HG03354 (cell line): ENCODE measurements around the gene TSR3.

Experiments
- ATAC-seq: cut with Tn5 transposase; IDR thresholded peaks from one replicate; pipeline ENCODE4 v1.9.1; 2021; ENCODE audit warnings: mild to moderate bottlenecking; ENCODE audit not compliant: unreplicated experiment, poor library complexity, severe bottlenecking

The TSR3 gene

DNA sequence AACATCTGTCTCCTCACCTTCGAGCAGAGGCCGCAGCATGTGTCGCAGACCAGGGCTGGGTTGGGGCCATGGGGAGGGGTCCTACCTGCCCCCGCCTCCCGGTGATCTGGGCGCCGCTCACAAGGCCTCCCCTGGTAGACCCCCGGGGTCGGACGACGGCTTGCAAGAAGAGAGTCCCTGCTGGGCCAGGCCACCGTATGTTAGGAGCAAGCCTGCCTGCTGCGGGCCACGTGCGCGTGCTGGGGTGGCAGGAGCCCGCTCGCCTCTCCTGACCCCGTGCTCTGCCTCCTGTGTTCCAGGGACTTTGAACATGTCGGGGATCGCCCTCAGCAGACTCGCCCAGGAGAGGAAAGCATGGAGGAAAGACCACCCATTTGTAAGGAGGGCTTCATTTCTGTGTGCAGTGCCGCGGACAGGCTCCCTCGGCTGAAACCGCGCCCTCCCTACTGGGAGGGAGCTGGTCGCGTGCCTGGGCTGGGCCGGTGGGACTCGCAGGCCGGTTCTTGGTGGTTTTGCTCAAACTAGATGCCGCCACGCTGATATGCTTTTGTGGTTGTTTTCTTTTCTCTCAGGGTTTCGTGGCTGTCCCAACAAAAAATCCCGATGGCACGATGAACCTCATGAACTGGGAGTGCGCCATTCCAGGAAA lies 37.8 kb downstream of the TSR3 start:
- ATAC-seq = no peak

DNA sequence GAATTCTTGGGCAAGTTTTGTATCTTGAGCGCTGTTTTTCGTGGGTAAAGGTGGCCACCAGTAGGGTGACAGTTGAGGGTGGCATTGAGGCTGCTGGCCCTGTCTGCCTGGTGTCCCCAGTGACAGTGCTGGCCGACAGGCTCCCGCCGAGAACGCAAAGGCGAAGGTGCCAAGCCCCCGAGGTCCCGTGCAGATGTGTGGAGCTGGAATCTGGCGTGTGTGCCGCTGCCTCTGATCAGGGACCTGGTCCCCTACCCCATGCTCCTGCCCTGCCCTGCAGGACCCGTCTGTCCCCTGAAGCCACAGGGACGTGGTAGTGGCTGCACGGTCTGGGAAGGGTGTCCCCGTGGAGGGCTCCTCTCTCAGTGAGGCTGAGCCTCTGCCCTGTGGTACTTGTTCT lies 38.8 kb downstream of the TSR3 start:
- no peak for ATAC-seq

DNA sequence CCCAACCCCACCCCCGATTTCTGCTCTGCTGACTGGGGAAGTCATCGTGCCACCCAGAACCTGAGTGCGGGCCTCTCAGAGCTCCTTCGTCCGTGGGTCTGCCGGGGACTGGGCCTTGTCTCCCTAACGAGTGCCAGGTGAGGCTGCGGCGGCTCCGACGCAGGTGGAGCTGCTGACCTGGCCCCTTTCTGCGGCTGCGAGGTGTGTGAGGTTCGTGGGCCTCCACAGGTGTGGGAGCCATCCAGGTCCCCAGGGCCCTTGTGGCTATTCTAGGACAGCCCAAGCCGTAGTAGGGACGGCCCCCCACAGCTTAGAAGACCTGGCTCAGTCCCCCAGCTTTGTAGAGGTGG lies 39.2 kb downstream of the TSR3 start:
- ATAC-seq = no peak

DNA sequence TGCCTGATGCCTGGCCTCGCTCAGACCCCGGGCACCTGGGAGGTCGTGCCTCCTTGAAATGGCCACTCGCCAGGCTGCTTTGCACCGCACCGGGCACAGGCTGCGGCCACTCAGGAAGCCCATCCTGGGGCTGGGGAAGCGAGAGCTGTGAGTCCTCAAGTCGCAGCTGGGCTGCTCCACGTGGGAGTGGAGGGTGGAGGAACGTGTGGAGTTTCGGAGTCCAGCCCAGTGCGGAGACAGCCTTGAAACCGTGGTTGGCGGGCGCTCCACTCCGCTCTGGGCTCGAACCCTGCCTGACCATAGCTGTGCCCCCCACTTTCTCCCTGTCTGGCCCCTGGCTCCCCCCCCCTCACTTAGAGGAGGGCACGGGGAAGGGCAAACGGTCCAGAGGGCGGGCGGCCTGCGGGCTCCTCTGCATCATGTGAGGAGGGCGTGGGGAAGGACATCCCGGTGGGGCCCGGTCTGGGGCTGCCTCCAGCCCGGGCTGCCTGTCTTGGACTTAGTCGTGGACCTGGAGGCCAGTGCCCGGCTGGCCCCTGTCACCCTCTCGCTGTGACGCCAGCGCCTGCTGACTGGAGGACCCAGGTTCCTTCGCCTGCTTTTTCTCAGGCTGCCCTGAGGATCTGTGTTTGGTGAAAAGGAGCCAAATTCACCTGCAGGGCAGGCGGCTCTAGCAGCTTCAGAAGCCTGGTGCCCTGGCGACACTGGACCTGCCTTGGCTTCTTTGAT lies 39.8 kb downstream of the TSR3 start:
- no peak for ATAC-seq

GRCh38 chr16:1311212-1311737 lies 40.4 kb downstream of the TSR3 start:
- no peak for ATAC-seq

- ATAC-seq = no peak
These were observed 40.9 kb downstream of the TSR3 start for GRCh38 chr16:1310832-1311200.

DNA sequence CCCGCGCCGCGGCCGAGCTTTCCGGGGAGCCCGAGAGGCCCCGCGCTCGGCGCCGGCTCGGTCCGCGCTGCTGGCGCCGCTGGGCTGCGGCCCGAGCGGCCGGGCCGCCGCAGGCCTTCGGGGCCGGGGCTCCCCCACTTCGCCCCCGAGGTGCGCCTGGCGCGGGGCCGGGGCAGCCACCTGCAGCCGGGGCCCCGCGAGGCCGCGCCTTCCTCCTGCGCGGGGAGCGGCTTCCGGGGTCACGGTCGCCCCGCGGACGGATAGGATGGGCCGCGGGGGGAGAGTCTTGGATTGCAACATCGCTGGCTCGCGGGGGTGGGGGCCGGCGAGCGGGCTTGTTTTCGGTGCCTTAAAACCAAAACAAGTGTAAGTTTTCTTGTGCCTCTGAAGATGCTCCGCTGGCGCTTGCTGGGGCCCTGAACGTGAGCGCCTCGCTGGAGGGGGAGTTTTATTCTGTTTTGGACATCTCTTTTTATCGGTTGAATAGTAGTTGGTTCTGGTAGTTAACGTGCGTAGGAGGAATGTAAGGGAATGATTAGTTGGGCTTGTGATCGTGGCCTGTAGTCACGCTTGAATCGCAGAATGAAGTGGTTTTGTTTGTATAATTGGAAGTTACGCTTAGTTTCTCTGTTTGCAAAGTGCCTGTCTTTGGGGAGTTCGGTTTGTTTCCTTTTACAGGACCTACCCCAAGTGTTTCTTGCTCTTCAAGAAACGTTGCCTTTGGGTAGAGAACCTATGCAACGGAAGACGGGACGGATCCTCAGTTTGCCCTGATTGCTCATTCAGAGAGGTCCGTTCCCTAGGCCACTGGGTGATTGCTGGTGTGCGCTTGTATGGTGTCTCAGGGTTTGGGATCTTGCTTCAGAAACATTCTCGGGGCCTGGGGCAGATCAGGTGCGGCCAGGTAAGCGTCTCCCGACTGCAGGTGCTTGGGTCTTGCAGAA lies 41.5 kb downstream of the TSR3 start:
- peak; percentile 15 for ATAC-seq

- peak; percentile 69 for ATAC-seq
These were observed 42.4 kb downstream of the TSR3 start, which contains the start of gene UBE2I for GRCh38 chr16:1308977-1309885. Gene UBE2I (plus strand): TSS chr16:1309636. CDS start chr16:1314031, 4,395 bp downstream.

- peak; percentile 24 for ATAC-seq
These were observed 43.4 kb downstream of the TSR3 start for GRCh38 chr16:1308036-1308976.

DNA sequence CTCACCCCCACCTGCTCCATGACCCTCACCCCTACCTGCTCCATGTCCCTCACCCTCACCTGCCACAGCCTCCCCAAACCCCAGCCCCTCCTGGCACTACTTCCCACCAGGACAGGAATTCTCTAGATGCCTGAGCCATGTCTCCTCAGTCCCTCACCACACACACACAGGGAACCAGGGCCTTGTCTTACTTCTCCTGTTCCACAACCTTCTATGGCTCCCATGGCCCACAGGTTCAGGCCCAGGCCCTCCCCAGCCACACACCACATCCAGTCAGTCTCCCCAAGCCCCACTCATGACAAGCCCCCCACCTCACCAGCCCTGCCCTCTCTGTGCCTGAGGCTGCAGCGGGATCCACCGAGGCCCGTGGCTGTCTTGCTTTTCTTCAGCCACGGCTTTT lies 45.3 kb downstream of the TSR3 start:
- no peak for ATAC-seq

- no peak for ATAC-seq
These were observed 45.9 kb downstream of the TSR3 start for GRCh38 chr16:1305823-1306222.

- no peak for ATAC-seq
These were observed 50.1 kb downstream of the TSR3 start for GRCh38 chr16:1301562-1301961.

DNA sequence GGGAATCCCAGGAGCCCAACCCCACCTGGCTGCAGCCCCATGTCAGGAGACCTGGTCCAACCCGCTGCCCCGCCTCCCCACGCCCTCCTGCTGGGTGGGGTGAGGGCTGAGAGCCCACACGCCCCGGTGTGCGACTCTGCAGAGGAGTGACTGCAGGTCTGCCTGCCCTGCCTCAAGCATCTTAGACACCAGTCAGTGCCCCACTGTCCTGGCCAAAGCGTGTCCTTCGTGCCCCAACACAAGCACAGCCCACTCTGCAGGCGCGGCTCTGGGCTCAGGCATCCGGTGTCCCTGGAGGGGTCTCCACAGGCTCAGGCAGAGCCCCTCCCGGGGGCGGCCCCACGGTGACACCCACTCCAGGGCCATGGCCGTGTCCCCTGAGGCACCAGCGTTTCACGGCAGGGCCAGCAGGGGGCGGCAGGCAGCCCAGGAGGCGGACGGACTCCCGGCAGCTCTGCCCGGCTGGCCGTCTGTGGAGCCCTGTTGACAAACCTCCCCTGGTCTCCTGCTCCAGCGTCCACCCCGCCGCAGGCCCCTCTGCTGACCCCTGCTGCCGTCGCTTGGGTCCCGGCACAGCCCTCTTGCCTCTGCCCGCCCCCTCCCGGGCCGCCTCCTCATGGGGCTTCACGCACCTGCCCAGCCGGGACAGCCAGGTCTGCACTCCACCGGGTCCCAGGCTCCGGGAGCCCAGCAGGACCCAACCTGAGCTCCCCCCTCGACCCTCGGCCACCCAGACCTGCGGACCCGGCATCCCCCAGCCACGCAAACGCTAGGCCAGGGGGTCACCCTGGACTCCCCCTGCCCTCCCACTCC lies 50.8 kb downstream of the TSR3 start:
- ATAC-seq = no peak

GRCh38 chr16:1299868-1300203 lies 51.8 kb downstream of the TSR3 start:
- no peak for ATAC-seq
